Measurements from ENCODE around the gene KLF11. TPM values are rescaled to one million over a fixed set of nuclear protein-coding genes. Genes with fewer than 3 reads are reported as not detected.
"Not testable (repeated sequence)": the region's sequence is repeated elsewhere in the genome, so short reads cannot be mapped to it uniquely, and the experiment has no call there.

The KLF11 gene
- total RNA-seq, 1 donor from 2014 or later, result 12.2 TPM

DNA sequence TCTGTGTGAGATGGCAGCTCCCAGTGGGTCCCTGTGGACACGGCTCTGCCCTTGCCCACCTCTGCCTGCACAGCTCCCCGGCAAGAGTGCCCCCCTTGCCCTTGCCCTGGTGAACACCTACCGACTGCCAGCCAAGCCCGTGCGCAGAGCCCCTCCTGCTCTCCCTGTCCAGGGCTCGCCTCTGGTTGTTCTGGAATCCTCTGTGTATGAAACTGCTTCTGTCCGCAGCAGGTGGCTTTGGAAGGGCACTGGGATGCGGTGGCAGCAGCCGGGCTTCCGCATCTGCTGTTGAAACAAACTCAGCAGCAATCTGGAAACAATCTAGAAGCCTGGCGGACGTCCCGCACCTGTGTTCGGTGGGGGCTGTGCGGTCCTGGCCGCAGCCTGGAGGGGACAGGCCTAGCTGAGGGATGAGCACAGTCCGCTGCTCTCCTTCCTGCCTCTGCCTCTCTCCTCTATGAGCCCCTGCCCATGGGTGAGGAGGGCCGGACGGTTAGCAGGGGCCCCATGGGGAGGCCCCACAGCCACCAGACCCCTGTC, 34.0 kb upstream of the KLF11 start:
- no peak for DNase-seq (ENCODE audit: low spot score)
- no peak for ATAC-seq

GRCh38 chr2:10009811-10010781, 33.3 kb upstream of the KLF11 start:
- ATAC-seq, result peak; percentile 87

DNA sequence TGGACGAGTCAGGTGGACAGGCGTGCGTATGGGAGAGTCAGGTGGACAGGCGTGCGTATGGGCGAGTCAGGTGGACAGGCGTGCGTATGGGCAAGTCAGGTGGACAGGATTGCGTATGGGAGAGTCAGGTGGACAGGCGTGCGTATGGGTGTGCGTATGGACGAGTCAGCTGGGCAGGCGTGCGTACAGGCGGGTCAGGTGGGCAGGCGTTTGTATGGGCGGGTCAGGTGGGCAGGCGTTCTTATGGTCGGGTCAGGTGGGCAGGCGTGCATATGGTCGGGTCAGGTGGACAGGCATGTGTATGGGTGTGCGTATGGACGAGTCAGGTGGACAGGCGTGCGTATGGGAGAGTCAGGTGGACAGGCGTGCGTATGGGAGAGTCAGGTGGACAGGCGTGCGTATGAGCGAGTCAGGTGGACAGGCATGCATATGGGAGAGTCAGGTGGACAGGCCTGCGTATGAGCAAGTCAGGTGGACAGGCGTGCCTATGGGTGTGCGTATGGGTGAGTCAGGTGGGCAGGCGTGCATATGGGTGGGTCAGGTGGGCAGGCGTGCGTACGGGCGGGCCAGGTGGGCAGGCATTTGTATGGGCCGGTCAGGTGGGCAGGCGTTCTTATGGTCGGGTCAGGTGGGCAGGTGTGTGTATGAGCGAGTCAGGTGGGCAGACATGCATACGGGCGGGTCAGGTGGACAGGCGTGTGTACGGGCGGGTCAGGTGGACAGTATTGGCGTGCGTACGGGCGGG, 32.3 kb upstream of the KLF11 start:
- ATAC-seq; DNase-seq (ENCODE audit: low spot score): not testable (repeated sequence)

More at GRCh38 chr2:10009811-10010781, 33.3 kb upstream of the KLF11 start:
- peak; percentile 98 for DNase-seq (ENCODE audit: low spot score)

- DNase-seq (ENCODE audit: low spot score); ATAC-seq: not testable (repeated sequence)
Measured at GRCh38 chr2:10011606-10012325, 31.6 kb upstream of the KLF11 start.

DNA sequence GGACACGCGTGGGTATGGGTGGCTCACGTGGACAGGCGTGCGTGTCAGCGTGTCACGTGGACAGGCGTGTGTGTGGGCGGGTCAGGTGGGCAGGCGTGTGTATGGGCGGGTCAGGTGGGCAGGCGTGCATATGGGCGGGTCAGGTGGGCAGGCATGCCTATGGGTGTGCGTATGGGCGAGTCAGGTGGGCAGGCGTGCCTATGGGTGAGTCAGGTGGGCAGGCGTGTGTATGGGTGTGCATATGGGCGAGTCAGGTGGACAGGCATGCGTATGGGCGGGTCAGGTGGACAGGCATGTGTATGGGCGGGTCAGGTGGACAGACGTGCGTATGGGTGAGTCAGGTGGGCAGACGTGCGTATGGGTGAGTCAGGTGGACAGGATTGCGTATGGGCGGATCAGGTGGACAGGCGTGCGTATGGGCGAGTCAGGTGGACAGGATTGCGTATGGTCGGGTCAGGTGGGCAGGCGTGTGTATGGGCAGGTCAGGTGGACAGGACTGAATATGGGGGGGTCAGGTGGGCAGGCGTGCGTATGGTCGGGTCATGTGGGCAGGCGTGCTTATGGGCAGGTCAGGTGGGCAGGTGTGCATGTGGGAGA, 30.9 kb upstream of the KLF11 start:
- ATAC-seq; DNase-seq (ENCODE audit: low spot score): not testable (repeated sequence)

DNA sequence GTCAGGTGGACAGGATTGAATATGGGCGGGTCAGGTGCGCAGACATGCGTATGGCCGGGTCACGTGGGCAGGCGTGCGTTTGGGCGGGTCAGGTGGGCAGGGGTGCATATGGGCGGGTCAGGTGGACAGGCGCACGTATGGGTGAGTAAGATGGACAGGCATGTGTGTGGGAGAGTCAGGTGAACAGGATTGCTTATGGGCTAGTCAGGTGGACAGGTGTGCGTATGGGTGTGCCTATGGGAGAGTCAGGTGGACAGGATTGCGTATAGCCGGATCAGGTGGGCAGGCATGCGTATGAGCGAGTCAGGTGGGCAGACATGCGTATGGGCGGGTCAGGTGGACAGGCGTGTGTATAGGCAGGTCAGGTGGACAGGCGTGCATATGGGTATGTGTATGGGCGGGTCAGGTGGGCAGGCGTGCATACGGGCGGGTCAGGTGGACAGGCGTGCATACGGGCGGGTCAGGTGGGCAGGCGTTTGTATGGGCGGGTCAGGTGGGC, 30.3 kb upstream of the KLF11 start:
- ATAC-seq, result no peak

DNA sequence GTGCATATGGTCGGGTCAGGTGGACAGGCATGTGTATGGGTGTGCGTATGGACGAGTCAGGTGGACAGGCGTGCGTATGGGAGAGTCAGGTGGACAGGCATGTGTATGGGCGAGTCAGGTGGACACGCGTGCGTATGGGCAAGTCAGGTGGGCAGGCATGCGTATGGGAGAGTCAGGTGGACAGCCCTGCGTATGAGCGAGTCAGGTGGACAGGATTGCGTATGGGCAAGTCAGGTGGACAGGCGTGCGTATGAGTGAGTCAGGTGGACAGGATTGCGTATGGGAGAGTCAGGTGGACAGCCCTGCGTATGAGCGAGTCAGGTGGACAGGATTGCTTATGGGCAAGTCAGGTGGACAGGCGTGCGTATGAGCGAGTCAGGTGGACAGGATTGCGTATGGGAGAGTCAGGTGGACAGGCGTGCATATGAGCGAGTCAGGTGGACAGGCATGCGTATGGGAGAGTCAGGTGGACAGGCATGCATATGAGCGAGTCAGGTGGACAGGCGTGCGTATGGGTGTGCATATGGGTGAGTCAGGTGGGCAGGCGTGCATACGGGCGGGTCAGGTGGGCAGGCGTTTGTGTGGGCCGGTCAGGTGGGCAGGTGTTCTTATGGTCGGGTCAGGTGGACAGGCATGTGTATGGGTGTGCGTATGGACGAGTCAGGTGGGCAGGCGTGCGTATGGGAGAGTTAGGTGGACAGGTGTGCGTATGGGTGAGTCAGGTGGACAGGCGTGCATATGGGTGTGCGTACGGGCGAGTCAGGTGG, 29.5 kb upstream of the KLF11 start:
- DNase-seq (ENCODE audit: low spot score), result not testable (repeated sequence)

More for the DNA sequence above, 30.3 kb upstream of the KLF11 start:
- no peak for DNase-seq (ENCODE audit: low spot score)

DNA sequence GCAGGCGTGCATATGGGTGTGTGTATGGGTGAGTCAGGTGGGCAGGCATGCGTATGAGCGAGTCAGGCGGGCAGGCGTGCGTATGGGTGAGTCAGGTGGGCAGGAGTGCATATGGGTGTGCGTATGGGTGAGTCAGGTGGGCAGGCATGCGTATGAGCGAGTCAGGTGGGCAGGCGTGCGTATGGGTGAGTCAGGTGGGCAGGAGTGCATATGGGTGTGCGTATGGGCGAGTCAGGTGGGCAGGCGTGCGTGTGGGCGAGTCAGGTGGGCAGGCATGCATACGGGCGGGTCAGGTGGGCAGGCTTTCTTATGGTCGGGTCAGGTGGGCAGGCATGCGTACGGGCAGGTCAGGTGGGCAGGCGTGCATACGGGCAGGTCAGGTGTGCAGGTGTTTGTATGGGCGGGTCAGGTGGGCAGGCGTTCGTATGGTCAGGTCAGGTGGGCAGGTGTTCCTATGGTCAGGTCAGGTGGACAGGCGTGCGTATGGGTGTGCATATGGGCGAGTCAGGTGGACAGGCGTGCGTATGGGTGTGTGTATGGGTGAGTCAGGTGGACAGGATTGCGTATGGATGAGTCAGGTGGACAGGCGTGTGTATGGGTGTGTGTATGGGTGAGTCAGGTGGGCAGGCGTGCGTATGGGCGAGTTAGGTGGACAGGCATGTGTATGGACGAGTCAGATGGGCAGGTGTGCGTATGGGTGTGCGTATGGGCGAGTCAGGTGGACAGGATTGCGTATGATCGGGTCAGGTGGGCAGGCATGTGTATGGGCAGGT, 28.7 kb upstream of the KLF11 start:
- DNase-seq (ENCODE audit: low spot score), result no peak
- no peak for ATAC-seq

More for the DNA sequence above, 29.5 kb upstream of the KLF11 start:
- ATAC-seq, result not testable (repeated sequence)

GRCh38 chr2:10015376-10015989, 27.9 kb upstream of the KLF11 start:
- not testable (repeated sequence) for DNase-seq (ENCODE audit: low spot score); ATAC-seq

DNA sequence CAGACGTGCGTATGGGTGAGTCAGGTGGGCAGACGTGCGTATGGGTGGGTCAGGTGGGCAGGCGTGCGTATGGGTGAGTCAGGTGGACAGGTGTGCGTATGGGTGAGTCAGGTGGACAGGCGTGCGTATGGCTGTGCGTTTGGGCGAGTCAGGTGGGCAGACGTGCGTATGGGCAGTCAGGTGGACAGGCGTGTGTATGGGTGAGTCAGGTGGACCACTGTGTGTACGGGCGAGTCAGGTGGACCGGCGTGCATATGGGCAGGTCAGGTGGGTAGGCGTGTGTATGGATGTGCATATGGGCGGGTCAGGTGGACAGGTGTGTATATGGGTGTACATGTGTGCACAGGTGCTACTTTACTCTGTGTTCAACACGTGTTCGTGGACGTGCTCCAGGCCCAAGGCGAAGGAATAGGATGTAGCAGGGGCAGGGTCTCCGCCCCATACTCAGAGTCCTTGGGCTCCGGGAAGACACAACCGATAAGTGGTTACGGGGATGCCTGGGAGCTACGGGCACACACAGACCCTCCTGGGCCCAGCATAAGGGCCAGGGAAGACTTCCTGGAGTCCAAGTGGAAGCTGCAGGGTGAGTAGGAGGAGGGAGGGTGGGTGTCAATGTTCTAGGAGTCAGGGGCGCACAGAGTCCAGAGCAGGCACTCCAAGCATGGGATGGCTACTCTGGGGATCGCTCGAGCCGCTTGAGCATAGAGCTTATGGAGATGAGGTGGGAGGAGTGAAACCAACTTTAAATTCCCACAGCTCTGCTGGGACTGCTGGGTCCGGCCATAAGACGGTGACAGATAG, 27.1 kb upstream of the KLF11 start:
- DNase-seq (ENCODE audit: low spot score) (no peak), ATAC-seq (no peak)

DNA sequence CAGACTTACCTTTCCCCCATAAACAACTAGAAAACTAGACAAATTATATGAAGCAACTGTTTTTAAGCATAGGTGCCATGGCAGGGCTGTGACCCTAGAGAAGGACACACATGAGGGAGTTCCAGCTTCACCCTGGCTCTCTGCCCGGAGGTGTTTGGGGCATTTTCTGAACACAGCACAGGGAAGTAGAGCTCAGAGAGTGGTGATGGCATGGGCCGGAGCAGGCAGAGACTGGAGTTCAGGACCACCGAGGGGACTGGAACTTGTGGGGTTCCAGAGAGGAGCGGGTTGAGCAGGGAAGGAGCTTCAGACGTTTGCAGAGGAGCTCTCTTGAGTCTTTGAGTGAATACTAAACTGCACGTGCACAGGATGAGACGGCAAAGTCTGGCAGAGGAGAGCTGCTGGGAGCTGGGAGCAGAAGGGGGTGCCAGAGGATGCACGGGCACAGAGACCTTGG, 26.5 kb upstream of the KLF11 start:
- peak; percentile 83 for DNase-seq (ENCODE audit: low spot score)
- ATAC-seq, result peak; percentile 79

DNA sequence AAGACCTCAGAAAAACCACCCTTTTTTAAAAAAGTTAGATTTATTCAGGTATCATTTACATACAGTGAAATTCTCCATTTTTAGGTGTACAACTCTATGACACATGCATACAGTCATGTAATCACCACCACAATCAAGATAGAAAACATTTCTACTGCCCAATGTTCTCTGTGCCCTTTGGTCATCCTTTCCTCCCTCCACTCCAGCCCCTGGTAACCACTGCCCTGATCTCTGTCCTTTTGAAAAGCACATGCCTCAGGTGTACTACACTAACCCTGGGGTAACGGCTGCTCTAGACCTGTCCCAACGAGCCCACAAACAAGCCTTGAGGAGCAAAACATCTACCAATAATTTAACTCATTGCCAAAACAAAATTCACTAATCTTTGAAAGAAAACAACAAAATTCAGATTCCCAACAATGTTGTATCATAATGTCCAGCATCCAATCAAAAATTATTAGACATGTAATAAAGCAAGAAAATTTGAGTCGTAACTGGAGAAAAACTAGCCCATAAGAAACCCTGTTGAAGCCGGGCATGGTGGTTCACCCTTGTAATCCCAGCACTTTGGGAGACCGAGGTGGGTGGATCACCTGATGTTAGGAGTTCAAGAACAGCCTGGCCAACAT, 25.9 kb upstream of the KLF11 start:
- ATAC-seq (peak; percentile 71), DNase-seq (ENCODE audit: low spot score) (peak; percentile 73)

GRCh38 chr2:10019174-10019573, 24.2 kb upstream of the KLF11 start:
- ATAC-seq (peak; percentile 70), DNase-seq (ENCODE audit: low spot score) (peak; percentile 87)

GRCh38 chr2:10019602-10020400, 23.5 kb upstream of the KLF11 start:
- ATAC-seq (no peak), DNase-seq (ENCODE audit: low spot score) (no peak)

DNA sequence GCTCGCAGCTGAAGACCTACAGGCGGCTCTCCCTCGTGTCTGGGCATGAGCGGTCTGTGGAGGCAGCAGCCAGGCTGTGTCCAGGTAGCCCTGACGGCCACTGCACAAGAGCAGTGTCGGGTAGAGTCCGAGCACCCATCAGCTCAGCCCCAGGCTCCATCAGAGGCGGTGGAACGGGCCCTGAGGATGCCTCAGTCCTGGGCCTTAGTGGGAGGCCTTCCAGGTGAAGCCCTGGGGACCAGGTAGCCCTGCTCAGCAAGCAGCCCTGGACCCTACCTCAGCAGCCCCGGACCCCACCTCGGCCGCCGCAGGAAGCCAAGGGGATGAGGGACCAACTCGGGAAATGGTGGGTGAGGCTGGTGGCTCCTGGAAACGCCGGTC, 21.3 kb upstream of the KLF11 start:
- no peak for DNase-seq (ENCODE audit: low spot score)
- no peak for ATAC-seq

- DNase-seq (ENCODE audit: low spot score), result no peak
- no peak for ATAC-seq
Measured at GRCh38 chr2:10022445-10022844, 20.9 kb upstream of the KLF11 start.
